Right atrium auricular region (tissue), 2 donors: ENCODE results near the gene IMPG1. TPM values are rescaled to one million over a fixed set of nuclear protein-coding genes. Genes with fewer than 3 reads are reported as not detected.

Experiments used
- DNase-seq: peaks from one replicate; pipeline ENCODE4 v3.0.0-alpha.2; 2019; ENCODE audit warnings: low spot score
- H3K27ac ChIP-seq, 2 donors: fragments of 200-600 bp; sonication (generic); 1 replicate in 1 of 2; 2 replicates in 1 of 2; pipeline ENCODE4 v1.5.1; 2016 to 2019
- H3K27me3 ChIP-seq, 2 donors: fragments of 200-600 bp; sonication (generic); one replicate each; pipeline versions ENCODE4 v1.5.1 to v1.6.0; 2017 to 2019
- H3K36me3 ChIP-seq: fragments of 200-600 bp; sonication (generic); one replicate; pipeline ENCODE4 v1.5.1; 2016
- H3K4me1 ChIP-seq, 2 donors: fragments of 200-600 bp; sonication (generic); one replicate each; pipeline versions ENCODE4 v1.5.1 to v1.6.0; 2017 to 2019
- H3K4me3 ChIP-seq, 2 donors: fragments of 200-600 bp; sonication (generic); 1 replicate in 1 of 2; 2 replicates in 1 of 2; pipeline ENCODE4 v1.5.1; 2017 to 2019; ENCODE audit warnings: mild to moderate bottlenecking in 1 of 2, moderate library complexity in 1 of 2
- H3K9me3 ChIP-seq, 2 donors: fragments of 200-600 bp; sonication (generic); one replicate each; pipeline ENCODE4 v1.5.1; 2019
- CTCF ChIP-seq, 2 donors: fragments of 200-600 bp; sonication (generic); IDR thresholded peaks; one replicate each; pipeline ENCODE4 v1.5.1; 2019; ENCODE audit warnings: antibody characterized with exemption in 2 of 2
- total RNA-seq, 2 donors: library from RNA; depleted of rRNA; stranded (reverse); fragments of >200 nt; gene quantifications; one replicate each; pipeline ENCODE4 v1.1.0, GENCODE V29; 2016

IMPG1 gene
- total RNA-seq, 2 donors from 2014 or later, result not detected

- Histone ChIP-seq H3K27ac (no peak overlapping the region), H3K9me3 (no peaks in the 10 kb centered on the region), H3K4me3 (no peak overlapping the region), H3K36me3 (no peaks in the 10 kb centered on the region), H3K4me1 (no peaks in the 10 kb centered on the region), H3K27me3 (no peaks in the 10 kb centered on the region)
- TF ChIP-seq CTCF (IDR thresholded peaks at IDR 0.05), result no peak
- no peak for DNase-seq
These were observed 28.8 kb downstream of the IMPG1 start for GRCh38 chr6:76043690-76044089.

- DNase-seq, result no peak
- Histone ChIP-seq H3K4me1 (no peaks in the 10 kb centered on the region), H3K9me3 (no peaks in the 10 kb centered on the region), H3K27ac (no peak overlapping the region), H3K36me3 (no peaks in the 10 kb centered on the region), H3K27me3 (no peaks in the 10 kb centered on the region), H3K4me3 (no peak overlapping the region)
- no peak for TF ChIP-seq CTCF (IDR thresholded peaks at IDR 0.05)
These were observed 36.7 kb downstream of the IMPG1 start for GRCh38 chr6:76035713-76036112.

DNA sequence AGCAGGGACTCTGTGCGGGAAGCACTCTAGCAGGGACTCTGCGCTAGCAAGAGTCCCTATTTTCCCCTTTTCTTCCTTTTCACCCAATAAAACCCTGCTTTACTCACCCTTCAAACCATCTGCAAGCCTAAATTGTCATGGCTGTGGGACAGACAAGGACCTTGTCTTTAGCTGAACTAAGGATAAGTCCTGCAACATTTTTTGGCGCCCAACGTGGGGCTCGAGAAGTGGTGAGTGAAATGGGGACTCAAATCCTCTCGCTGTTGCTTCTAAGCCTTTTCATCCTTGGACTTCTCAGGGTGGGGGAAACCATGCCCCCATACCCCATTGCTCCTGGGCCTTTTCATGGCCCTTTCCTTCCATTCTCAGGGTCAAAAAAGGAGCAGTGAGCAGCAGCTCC lies 46.4 kb downstream of the IMPG1 start:
- no peak overlapping the region for H3K27ac ChIP-seq
- H3K36me3 ChIP-seq, result no peaks in the 10 kb centered on the region
- DNase-seq, result no peak
- H3K4me3 ChIP-seq, result no peak overlapping the region
- H3K9me3 ChIP-seq, result peaks cover 11 to 64% of the 10 kb centered on the region in 2 donors
- TF ChIP-seq CTCF (IDR thresholded peaks at IDR 0.05), result no peak
- no peaks in the 10 kb centered on the region for H3K4me1 ChIP-seq
- H3K27me3 ChIP-seq, result no peaks in the 10 kb centered on the region

DNA sequence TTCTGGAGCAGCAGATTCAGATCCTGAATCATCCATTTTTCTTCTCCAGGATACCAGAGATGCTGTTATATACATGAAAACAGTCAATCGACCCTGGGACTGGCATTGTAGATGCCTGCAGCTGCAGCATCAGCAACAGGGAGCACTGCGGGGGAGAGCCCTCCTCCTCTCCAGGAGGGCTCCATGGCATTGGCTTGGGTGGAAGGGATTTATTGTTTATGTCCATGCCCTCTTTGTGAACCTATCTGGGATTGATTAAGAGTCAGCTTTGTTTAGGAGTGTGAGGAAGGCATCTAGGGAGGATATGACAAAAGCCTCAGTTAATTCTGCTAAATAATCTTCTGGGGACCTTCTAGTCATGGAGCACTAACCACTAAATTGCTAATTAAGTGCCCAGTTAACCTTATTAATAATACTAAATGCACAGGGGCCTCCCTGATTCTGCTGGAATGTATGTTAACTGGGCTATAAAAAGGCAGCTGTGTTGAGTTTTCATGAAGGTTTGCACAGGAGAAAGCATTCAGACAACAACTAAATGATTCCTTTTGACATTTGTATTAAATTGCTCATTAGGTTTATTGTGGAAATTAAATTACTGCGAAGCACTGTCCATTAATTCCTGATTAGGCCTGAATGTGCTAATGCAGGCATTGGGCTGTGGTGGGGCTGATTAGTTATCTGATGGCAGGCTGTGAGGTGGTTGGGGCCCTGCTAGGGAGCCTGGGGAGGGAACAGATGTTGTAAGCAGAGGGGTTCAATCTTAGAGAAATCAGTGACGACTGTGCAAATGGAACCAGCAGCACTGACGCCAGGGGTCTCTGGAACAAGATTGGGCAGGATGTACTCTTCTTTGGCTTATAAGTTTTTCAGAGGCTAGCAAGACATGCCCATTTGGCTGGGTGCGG lies 57.6 kb downstream of the IMPG1 start:
- Histone ChIP-seq H3K27me3 (no peaks in the 10 kb centered on the region), H3K4me3 (no peak overlapping the region), H3K4me1 (no peaks in the 10 kb centered on the region), H3K27ac (no peak overlapping the region), H3K36me3 (no peaks in the 10 kb centered on the region), H3K9me3 (no peaks in the 10 kb centered on the region)
- no peak for DNase-seq
- TF ChIP-seq CTCF (IDR thresholded peaks at IDR 0.05), result no peak

DNA sequence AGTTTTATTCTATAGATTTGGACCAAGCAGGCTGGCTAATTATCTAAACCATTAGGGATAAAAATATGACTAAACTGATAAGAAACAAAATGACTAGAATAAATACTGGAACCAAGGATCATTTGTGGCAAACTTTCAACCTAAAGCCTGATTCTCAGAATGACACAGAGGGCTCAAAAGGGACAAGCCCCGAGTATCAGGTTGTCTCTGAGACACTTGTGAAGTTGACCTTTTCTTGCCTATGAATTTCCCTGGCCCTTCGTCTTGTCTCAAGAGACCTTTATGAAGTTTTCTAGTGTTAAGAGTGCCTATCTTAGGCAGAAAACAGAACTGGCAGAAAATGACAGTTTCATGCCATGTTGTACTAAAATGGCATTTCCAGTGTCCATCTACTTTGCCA lies 68.3 kb downstream of the IMPG1 start:
- Histone ChIP-seq H3K27ac (no peak overlapping the region), H3K9me3 (no peaks in the 10 kb centered on the region), H3K36me3 (no peaks in the 10 kb centered on the region), H3K4me3 (no peak overlapping the region), H3K27me3 (no peaks in the 10 kb centered on the region), H3K4me1 (no peaks in the 10 kb centered on the region)
- TF ChIP-seq CTCF (IDR thresholded peaks at IDR 0.05), result no peak
- no peak for DNase-seq

DNA sequence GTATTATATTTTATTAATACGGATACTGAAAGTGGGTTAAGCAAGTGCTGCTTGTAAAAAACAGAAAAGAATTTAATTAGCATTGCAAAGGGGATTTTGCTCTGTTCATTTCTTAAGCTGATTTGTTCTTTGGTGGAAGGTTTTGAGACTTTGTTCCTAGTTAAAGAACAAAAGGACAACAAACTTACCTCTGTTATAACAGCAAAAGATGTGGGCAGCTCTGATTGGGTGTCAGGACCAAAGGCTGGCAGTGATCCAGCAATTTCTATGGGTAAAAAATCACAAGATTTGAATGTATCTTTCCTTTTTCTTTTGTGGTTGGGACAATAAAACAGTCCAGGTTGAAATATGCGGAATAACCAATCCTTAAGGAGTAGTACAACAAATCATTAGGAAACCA lies 68.8 kb downstream of the IMPG1 start:
- DNase-seq, result no peak
- Histone ChIP-seq H3K4me1 (no peaks in the 10 kb centered on the region), H3K27me3 (no peaks in the 10 kb centered on the region), H3K36me3 (no peaks in the 10 kb centered on the region), H3K27ac (no peak overlapping the region), H3K4me3 (no peak overlapping the region), H3K9me3 (no peaks in the 10 kb centered on the region)
- TF ChIP-seq CTCF (IDR thresholded peaks at IDR 0.05), result no peak
